K562 (cell line): ENCODE measurements around the gene RNF167. TPM values are rescaled to one million over a fixed set of nuclear protein-coding genes. Genes with fewer than 3 reads are reported as not detected.

ENCODE experiments used
- CHCHD3 ChIP-seq: fragments of 250-450 bp; sonication (Bioruptor Pico); IDR thresholded peaks from 2 replicates; pipeline ENCODE4 v2.1.2; 2022; ENCODE audit warnings: mild to moderate bottlenecking
- CTCFL ChIP-seq: IDR thresholded peaks from 2 replicates; pipeline ENCODE4 v1.6.1; 2011; ENCODE audit warnings: borderline replicate concordance, low read depth, mild to moderate bottlenecking, moderate library complexity, low read length; ENCODE audit not compliant: insufficient read depth, poor library complexity, severe bottlenecking
- ELF1 ChIP-seq: fragments of 200-800 bp; sonication (Bioruptor generic); IDR thresholded peaks from 2 replicates; pipeline ENCODE4 v1.6.1; 2016; ENCODE audit warnings: missing genetic modification characterization, missing compliant biosample characterization
- ERF ChIP-seq: fragments of 450-650 bp; formaldehyde crosslinking; IDR thresholded peaks from 2 replicates; pipeline ENCODE4 v1.4.0; 2020; ENCODE audit warnings: mild to moderate bottlenecking, mixed read lengths
- GATAD2A ChIP-seq: fragments of 450-650 bp; IDR thresholded peaks from 2 replicates; pipeline ENCODE4 v1.6.1; 2017
- GTF2E2 ChIP-seq: fragments of 200-800 bp; sonication (Bioruptor generic); IDR thresholded peaks from 2 replicates; pipeline ENCODE4 v1.6.1; 2016; ENCODE audit warnings: missing genetic modification characterization, missing compliant biosample characterization
- ILK ChIP-seq: fragments of 450-650 bp; IDR thresholded peaks from 2 replicates; pipeline ENCODE4 v1.6.1; 2016; ENCODE audit warnings: missing genetic modification characterization, low read depth, mild to moderate bottlenecking, missing compliant biosample characterization, moderate library complexity, borderline replicate concordance
- JUN ChIP-seq, 2 experiments: sonication (generic) in 1 of 2; formaldehyde crosslinking in 1 of 2; IDR thresholded peaks; 2 replicates each; pipeline versions ENCODE4 v1.6.1 to v1.8.0; 2012 to 2022; ENCODE audit warnings: borderline replicate concordance in 2 of 2, mild to moderate bottlenecking in 2 of 2, improper control_type of control experiment in 1 of 2, low read depth in 1 of 2, low read length in 1 of 2, missing genetic modification reagents in 1 of 2
- KAT7 ChIP-seq: sonication (generic); formaldehyde crosslinking; IDR thresholded peaks from 2 replicates; pipeline ENCODE4 v1.8.0; 2022; ENCODE audit warnings: missing genetic modification reagents, mild to moderate bottlenecking, borderline replicate concordance
- NEUROD1 ChIP-seq: fragments of 150-350 bp; IDR thresholded peaks from 2 replicates; pipeline ENCODE4 v1.6.1; 2014; ENCODE audit warnings: borderline replicate concordance, low read length, low read depth; ENCODE audit not compliant: partially characterized antibody
- PHF20 ChIP-seq: fragments of 450-650 bp; IDR thresholded peaks from 2 replicates; pipeline ENCODE4 v1.6.1; 2018; ENCODE audit not compliant: partially characterized antibody
- POLR3A ChIP-seq: IDR thresholded peaks from 2 replicates; pipeline ENCODE4 v1.6.1; 2011; ENCODE audit warnings: borderline replicate concordance, mild to moderate bottlenecking, moderate library complexity; ENCODE audit not compliant: insufficient read length, insufficient read depth; ENCODE audit errors: extremely low read depth
- PYGO2 ChIP-seq: fragments of 450-650 bp; IDR thresholded peaks from 2 replicates; pipeline ENCODE4 v1.6.1; 2016; ENCODE audit warnings: mild to moderate bottlenecking, missing genetic modification characterization, moderate library complexity, missing compliant biosample characterization
- RBBP5 ChIP-seq: fragments of 200-600 bp; sonication (generic); IDR thresholded peaks from 2 replicates; pipeline ENCODE4 v1.6.1; 2012; ENCODE audit warnings: borderline replicate concordance, mild to moderate bottlenecking, low read length, control low read depth, inconsistent platforms; ENCODE audit not compliant: insufficient read depth, poor library complexity, severe bottlenecking
- RBM34 ChIP-seq: fragments of 200-400 bp; formaldehyde crosslinking; IDR thresholded peaks from 2 replicates; pipeline ENCODE4 v1.6.1; 2018; ENCODE audit warnings: low read length, borderline replicate concordance; ENCODE audit not compliant: insufficient read depth
- ZNF324 ChIP-seq: fragments of 250-450 bp; sonication (Bioruptor Pico); IDR thresholded peaks from 2 replicates; pipeline ENCODE4 v1.4.0; 2020; ENCODE audit warnings: mild to moderate bottlenecking
- ZNF445 ChIP-seq: fragments of 250-450 bp; sonication (Bioruptor Pico); IDR thresholded peaks from 2 replicates; pipeline ENCODE4 v1.4.0; 2020; ENCODE audit warnings: low read depth, mild to moderate bottlenecking, moderate library complexity
- polyA plus RNA-seq, 8 experiments: library from polyadenylated mRNA; depleted of rRNA in 4 of 8; stranded (reverse) in 5 of 8; unstranded in 3 of 8; fragments of >200 nt; fragmentation: Nextera tagmentation in 2 of 8; fragmentation: Illumina TruSeq in 1 of 8; extraction: Ambion mirVana in 2 of 8; extraction: Trizol in 1 of 8; gene quantifications; 2 replicates each; pipeline versions ENCODE4 v1.2.1 to v1.2.3, GENCODE V29; 2011 to 2014; ENCODE audit warnings: inconsistent platforms in 1 of 8, missing spikeins in 1 of 8
- total RNA-seq, 7 experiments: library from RNA; depleted of rRNA in 6 of 7; stranded (reverse); fragments of >200 nt in 6 of 7; fragmentation: Illumina TruSeq in 2 of 7; extraction: Trizol in 2 of 7; gene quantifications; 2 replicates each; pipeline versions ENCODE4 v1.2.1 to v1.2.3, GENCODE V29; 2011 to 2021; ENCODE audit warnings: low replicate concordance in 1 of 7
- TF ChIP-seq, protein P1 (sequence below): fragments of 250-450 bp; sonication (Bioruptor Pico); IDR thresholded peaks from 2 replicates; pipeline ENCODE4 v1.5.0; 2022; ENCODE audit warnings: mild to moderate bottlenecking
- TF ChIP-seq, protein P2 (sequence below): IDR thresholded peaks from 3 replicates; pipeline ENCODE4 v1.6.1; 2011; ENCODE audit warnings: borderline replicate concordance, mild to moderate bottlenecking; ENCODE audit not compliant: insufficient read length, insufficient read depth
- TF ChIP-seq, protein P3 (sequence below): fragments of 450-650 bp; formaldehyde crosslinking; IDR thresholded peaks from 2 replicates; pipeline ENCODE4 v1.4.0; 2020; ENCODE audit warnings: mild to moderate bottlenecking, mixed read lengths

RNF167 gene
- total and polyA plus RNA-seq, 9 of the 15 experiments (the other 6 are each of a cell fraction or from before 2014, with no cell fraction given), result 16.5 to 143 (median 45.5) TPM

DNA sequence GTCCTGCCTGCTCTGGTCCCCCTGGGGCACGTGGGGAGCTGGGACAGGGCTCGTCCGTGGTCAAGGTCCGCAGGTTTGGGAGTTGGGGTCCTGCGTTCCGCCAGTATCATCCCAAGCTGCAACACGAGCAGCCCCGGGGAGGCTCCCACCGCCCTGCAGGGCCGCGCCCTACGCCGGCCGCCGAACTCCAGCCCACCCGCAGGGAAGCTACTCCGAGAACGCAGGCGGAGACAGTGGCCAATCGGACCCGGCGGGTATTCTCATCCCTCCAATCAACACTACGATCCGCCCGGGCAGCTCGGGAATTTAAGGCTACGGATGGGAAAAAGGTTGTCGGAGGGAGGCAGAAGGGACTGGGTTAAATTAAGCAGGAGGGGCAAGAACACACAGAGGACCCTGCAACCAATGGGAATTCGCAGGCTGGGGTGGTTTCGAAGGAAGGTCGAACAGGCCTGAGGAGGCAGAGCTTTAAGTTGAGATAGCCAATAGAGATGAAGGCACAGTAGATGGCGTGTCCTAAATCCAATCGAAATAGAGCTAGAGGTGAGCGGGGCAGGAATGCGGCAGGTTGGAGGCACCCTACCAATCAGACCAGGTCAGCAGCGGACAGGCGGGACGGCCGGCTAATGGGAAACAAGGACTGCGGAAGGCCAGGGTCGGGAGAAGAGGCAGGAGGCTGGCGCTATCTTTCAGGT is 26.9 kb downstream of the RNF167 start (continued):
- TF ChIP-seq PHF20 (no peak), ELF1 (tag) (no peak), PYGO2 (tag) (no peak), CTCFL (no peak), NEUROD1 (peak; percentile 98), POLR3A (no peak), ZNF445 (CRISPR knock-in tag) (no peak), ILK (tag) (no peak), ERF (no peak), RBBP5 (peak; percentile 32), CHCHD3 (CRISPR knock-in tag) (no peak), JUN (IDR thresholded peaks at IDR 0.05; ENCODE audit: borderline replicate concordance, low read depth, low read length) (no peak), JUN (CRISPR knock-in tag; IDR thresholded peaks at IDR 0.05; ENCODE audit: borderline replicate concordance) (no peak), KAT7 (CRISPR knock-in tag) (no peak), GATAD2A (no peak), GTF2E2 (tag) (no peak), RBM34 (no peak), ZNF324 (CRISPR knock-in tag) (no peak)
- TF ChIP-seq, protein P1, sequence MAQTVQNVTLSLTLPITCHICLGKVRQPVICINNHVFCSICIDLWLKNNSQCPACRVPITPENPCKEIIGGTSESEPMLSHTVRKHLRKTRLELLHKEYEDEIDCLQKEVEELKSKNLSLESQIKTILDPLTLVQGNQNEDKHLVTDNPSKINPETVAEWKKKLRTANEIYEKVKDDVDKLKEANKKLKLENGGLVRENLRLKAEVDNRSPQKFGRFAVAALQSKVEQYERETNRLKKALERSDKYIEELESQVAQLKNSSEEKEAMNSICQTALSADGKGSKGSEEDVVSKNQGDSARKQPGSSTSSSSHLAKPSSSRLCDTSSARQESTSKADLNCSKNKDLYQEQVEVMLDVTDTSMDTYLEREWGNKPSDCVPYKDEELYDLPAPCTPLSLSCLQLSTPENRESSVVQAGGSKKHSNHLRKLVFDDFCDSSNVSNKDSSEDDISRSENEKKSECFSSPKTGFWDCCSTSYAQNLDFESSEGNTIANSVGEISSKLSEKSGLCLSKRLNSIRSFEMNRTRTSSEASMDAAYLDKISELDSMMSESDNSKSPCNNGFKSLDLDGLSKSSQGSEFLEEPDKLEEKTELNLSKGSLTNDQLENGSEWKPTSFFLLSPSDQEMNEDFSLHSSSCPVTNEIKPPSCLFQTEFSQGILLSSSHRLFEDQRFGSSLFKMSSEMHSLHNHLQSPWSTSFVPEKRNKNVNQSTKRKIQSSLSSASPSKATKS, result no peak
- TF ChIP-seq, protein P2, sequence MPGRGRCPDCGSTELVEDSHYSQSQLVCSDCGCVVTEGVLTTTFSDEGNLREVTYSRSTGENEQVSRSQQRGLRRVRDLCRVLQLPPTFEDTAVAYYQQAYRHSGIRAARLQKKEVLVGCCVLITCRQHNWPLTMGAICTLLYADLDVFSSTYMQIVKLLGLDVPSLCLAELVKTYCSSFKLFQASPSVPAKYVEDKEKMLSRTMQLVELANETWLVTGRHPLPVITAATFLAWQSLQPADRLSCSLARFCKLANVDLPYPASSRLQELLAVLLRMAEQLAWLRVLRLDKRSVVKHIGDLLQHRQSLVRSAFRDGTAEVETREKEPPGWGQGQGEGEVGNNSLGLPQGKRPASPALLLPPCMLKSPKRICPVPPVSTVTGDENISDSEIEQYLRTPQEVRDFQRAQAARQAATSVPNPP, result no peak
- TF ChIP-seq, protein P3, sequence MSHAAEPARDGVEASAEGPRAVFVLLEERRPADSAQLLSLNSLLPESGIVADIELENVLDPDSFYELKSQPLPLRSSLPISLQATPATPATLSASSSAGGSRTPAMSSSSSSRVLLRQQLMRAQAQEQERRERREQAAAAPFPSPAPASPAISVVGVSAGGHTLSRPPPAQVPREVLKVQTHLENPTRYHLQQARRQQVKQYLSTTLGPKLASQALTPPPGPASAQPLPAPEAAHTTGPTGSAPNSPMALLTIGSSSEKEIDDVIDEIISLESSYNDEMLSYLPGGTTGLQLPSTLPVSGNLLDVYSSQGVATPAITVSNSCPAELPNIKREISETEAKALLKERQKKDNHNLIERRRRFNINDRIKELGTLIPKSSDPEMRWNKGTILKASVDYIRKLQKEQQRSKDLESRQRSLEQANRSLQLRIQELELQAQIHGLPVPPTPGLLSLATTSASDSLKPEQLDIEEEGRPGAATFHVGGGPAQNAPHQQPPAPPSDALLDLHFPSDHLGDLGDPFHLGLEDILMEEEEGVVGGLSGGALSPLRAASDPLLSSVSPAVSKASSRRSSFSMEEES (CRISPR knock-in tag), result no peak
